ENCODE measurements around the gene ALOX15.

DNA sequence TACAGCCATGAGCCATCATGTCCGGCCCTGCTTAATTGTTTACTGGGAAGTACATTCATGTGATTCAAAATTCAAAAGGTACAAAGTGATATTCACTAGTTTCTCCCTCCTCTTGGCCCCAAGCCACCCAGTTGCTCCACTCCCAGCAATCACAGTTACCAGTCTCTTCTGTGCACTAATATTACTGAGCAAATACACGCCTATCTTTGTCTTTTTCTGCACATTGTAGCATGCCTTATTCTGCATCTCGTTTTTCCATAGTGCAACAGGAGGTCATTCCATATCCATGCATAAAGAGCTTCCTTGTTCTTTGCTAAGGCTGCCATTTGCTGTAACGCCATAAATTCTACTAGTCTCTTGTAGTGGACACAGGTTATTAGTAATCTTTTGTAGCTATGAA is 2.2 kb upstream of the ALOX15 start:
- TF ChIP-seq, protein P1, sequence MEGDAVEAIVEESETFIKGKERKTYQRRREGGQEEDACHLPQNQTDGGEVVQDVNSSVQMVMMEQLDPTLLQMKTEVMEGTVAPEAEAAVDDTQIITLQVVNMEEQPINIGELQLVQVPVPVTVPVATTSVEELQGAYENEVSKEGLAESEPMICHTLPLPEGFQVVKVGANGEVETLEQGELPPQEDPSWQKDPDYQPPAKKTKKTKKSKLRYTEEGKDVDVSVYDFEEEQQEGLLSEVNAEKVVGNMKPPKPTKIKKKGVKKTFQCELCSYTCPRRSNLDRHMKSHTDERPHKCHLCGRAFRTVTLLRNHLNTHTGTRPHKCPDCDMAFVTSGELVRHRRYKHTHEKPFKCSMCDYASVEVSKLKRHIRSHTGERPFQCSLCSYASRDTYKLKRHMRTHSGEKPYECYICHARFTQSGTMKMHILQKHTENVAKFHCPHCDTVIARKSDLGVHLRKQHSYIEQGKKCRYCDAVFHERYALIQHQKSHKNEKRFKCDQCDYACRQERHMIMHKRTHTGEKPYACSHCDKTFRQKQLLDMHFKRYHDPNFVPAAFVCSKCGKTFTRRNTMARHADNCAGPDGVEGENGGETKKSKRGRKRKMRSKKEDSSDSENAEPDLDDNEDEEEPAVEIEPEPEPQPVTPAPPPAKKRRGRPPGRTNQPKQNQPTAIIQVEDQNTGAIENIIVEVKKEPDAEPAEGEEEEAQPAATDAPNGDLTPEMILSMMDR (conservative IDR thresholded peaks at IDR 0.05 in 1 of 2, IDR thresholded peaks at IDR 0.05 in 1 of 2; ENCODE audit: extremely low read depth in 1 of 2, insufficient read depth in 1 of 2, low read depth in 1 of 2, low read length in 2 of 2) = no peak
- TF ChIP-seq EZH2 (IDR thresholded peaks at IDR 0.05; ENCODE audit: borderline replicate concordance, low read length) = no peak
